ENCODE results near the gene MIB2.
"Not testable (repeated sequence)": the region's sequence is repeated elsewhere in the genome, so short reads cannot be mapped to it uniquely, and the experiment has no call there.

MIB2 gene

GRCh38 chr1:1615256-1616044 is at the start of gene MIB2:
TSS of gene MIB2 (plus strand) at chr1:1615500. CDS start at chr1:1623453, 7,953 bp downstream.
- DNase-seq (ENCODE audit: low read depth) = peak; percentile 94

- DNase-seq (ENCODE audit: low read depth) = no peak
Observed at GRCh38 chr1:1567152-1567875, 48.0 kb upstream of the MIB2 start.

- DNase-seq (ENCODE audit: low read depth) = no peak
Observed at GRCh38 chr1:1567891-1568291, 47.4 kb upstream of the MIB2 start.

GRCh38 chr1:1569341-1569740 is 46.0 kb upstream of the MIB2 start:
- DNase-seq (ENCODE audit: low read depth) = no peak

GRCh38 chr1:1573843-1574720 is 41.2 kb upstream of the MIB2 start:
- no peak for DNase-seq (ENCODE audit: low read depth)

- peak; percentile 80 for DNase-seq (ENCODE audit: low read depth)
Observed at GRCh38 chr1:1574721-1575537, 40.4 kb upstream of the MIB2 start, which contains the start of gene SSU72. TSS of gene SSU72 (minus strand) at chr1:1574863. CDS start at chr1:1574557, 306 bp downstream.

- no peak for DNase-seq (ENCODE audit: low read depth)
Observed at GRCh38 chr1:1577367-1578011, 37.8 kb upstream of the MIB2 start.

GRCh38 chr1:1578371-1578940 is 36.8 kb upstream of the MIB2 start:
- DNase-seq (ENCODE audit: low read depth) = no peak

GRCh38 chr1:1582585-1583346 is 32.5 kb upstream of the MIB2 start:
- no peak for DNase-seq (ENCODE audit: low read depth)

GRCh38 chr1:1583347-1584010 is 31.8 kb upstream of the MIB2 start:
- no peak for DNase-seq (ENCODE audit: low read depth)

- no peak for DNase-seq (ENCODE audit: low read depth)
Observed at GRCh38 chr1:1591452-1591851, 23.8 kb upstream of the MIB2 start.

GRCh38 chr1:1593834-1594601 is 21.3 kb upstream of the MIB2 start:
- DNase-seq (ENCODE audit: low read depth) = no peak

- no peak for DNase-seq (ENCODE audit: low read depth)
Observed at GRCh38 chr1:1594602-1595260, 20.6 kb upstream of the MIB2 start.

- not testable (repeated sequence) for DNase-seq (ENCODE audit: low read depth)
Observed at GRCh38 chr1:1595341-1595740, 20.0 kb upstream of the MIB2 start.

- DNase-seq (ENCODE audit: low read depth) = no peak
Observed at GRCh38 chr1:1596493-1597274, 18.6 kb upstream of the MIB2 start.

GRCh38 chr1:1597275-1597930 is 17.9 kb upstream of the MIB2 start:
- DNase-seq (ENCODE audit: low read depth) = no peak

Data from fibroblast of the conjunctiva (primary cell).